Globus pallidus (tissue), 1 donor: ENCODE measurements around the gene SCYGR6.

Experiments
- DNase-seq: peaks from one replicate; pipeline ENCODE4 v3.0.0-alpha.2; 2015; ENCODE audit warnings: low spot score

SCYGR6 gene

DNA sequence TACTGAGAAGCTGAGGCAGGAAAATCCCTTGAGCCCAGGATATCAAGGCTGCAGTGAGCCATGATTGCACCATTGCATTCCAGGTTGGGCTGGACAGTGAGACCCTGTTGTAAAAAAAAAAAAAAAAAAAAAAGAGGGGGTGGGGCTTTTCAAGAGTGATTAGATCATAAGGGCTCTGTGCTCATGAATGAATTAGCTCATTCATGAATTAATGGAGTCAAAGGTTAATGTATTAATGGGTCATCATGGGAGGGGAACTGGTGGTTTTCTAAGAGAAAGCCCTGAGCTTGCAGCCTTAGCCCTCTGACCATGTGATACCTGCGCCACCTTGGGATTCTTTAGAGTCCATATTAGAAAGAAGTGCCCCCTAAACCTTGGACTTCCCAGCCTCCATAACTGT, 11.3 kb downstream of the SCYGR6 start:
- DNase-seq = no peak

- no peak for DNase-seq
Observed at GRCh38 chr2:227710986-227711385, 13.6 kb downstream of the SCYGR6 start.

DNA sequence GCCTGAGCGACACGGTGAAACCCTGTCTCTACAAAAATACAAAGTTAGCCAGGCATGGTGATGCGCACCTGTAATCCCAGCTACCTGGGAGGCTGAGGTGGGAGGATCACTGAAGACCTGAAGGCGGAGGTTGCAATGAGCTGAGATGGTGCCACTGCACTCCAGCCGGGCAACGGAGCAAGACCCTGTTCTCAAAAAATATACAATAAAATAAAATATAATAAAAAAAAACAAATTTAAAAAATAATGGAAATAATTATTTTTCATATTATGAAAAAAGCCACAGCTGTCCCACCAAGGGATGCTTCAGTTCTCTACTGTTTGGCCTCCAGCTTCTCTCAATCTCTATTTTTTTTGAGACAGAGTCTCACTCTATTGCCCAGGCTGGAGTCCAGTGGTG, 17.2 kb downstream of the SCYGR6 start:
- no peak for DNase-seq

DNA sequence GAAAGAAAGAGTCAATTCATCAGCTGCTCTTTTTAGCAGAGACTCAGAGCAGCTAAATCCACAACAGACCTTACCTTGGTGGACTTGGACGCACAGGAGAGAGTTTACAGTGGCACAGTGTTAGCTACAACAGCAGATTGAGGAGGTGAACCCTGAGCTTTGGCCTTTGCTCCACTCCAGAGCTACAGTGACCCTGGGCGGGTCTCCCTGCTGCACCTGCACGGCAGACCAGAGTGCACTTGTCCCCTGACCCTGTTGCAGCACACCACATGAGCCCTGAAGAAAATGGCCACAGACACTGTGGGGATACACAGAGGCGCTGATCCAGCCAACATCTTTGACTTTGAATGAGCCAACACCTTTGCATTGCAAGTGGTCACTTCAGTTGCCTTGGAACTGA, 17.7 kb downstream of the SCYGR6 start:
- DNase-seq = no peak

GRCh38 chr2:227703961-227704360, 20.6 kb downstream of the SCYGR6 start:
- no peak for DNase-seq

GRCh38 chr2:227703280-227703732, 21.3 kb downstream of the SCYGR6 start:
- DNase-seq = no peak

DNA sequence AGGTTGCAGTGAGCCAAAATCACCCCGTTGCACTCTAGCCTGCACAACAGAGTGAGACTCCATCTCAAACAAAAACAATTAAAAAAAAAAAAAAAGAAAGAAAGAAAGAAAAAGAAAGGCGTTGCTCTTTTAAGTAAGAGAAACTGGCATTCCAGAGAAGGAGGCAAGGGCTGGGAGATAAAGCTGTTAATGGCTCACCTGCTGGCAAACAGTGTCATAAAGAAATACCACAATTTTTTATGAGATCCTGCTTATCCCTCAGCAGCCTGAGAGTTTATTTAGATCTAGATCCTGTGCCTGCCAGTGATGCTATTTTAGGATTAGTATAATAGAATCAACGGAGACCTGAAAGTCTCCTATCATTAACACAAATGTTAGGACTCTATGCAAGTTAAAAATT, 23.0 kb downstream of the SCYGR6 start:
- no peak for DNase-seq

DNA sequence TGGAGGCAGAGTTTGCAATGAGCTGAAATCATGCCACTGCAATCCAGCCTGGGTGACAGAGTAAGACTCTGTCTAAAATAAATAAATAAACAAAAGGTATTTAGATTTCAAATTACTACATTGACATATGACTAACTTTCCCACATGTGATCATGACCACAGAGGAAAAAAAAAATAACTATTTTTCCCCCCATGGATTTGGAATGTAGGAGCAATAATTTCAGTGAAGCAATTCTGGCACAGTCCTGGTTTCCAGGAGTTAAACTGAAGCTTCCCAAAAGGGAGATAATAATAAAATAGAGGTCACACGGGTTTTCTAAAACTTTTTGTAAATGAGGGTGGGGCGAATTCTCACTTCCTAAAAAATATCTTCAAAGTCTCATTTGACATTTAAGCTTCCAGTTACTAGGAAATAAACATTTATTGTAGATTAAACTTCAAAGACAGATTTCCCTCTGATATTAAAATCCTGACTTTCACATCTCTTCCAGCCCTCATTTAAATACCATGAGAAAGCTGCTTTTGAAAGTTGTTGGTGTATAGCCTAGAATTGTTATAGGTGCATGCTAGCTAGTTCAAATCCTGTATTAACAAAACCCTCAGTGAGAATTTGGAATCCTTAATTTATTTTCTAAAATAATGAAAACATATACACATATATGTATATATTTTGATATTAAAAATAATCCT, 27.4 kb downstream of the SCYGR6 start:
- no peak for DNase-seq

DNA sequence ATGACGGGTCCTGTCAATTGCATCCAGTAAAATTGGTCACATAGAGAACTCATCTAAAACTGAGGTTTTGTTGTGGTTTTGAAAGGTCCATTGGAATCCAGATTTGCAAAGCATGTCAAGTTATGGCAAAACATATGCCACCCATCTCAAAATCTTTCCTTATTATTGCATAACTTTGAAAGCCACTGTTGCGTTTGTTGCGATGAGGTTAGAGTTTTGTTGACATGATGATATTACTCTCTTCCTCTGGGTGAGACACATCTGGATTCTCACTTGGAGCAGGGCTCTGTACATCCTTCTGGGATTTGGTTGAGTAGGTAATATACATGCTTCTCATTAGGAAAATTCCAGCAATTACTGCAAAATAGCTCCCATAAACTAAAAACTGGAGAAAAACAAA, 37.4 kb downstream of the SCYGR6 start:
- no peak for DNase-seq

DNA sequence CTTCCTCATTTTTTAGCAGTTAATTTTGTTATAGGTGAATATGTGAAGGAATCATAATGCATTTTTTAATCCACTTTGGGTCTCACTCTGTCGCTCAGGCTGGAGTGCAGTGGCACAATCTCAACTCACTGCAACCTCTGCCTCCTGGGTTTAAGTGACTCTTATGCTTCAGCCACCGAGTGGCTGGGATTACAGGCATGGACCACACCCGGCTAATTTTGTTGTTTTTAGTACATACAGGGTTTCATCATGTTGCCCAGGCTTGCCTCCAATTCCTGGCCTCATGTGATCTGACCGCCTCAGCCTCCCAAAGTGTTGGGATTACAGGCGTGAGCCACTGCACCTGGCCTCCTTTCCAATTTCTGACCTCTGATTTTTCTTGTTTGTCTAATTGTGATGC, 40.3 kb downstream of the SCYGR6 start:
- DNase-seq = no peak

DNA sequence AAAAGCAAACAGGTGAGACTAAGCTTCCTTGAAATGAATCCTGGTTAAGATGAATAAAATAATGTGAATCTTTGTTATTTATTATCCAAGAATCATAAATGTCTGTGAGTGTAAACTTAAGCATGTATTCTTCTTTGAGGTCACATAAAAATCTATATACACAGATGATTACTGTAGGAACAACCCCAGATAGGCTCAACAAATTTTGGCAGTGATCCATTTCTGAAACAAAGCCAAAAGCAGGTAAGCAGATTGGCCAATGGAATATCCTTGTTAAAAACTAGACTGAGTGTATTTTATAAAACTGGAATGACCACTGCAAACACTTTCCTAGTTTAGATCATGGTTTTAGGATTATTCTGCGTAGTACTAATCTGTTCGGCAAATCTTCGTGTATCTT, 46.6 kb downstream of the SCYGR6 start:
- DNase-seq = no peak

GRCh38 chr2:227674485-227674884, 50.1 kb downstream of the SCYGR6 start:
- DNase-seq = no peak
